ENCODE results near the gene DAW1. TPM values are rescaled to one million over a fixed set of nuclear protein-coding genes. Genes with fewer than 3 reads are reported as not detected.

DAW1 gene
- total and polyA plus RNA-seq, 2 of the 13 experiments (the other 11 are each of a cell fraction or from before 2014, with no cell fraction given) = not detected

- POLR2A ChIA-PET = no interaction called here
- Histone ChIP-seq H3K79me2 (ENCODE audit: insufficient read depth, low read length) (no peaks in the 10 kb centered on the region), H3K9ac (ENCODE audit: insufficient read depth, low read depth, low read length) (no peak overlapping the region), H3K9me3 (ENCODE audit: low read length) (no peaks in the 10 kb centered on the region), H2AFZ (ENCODE audit: low read length) (no peak overlapping the region), H3K4me2 (ENCODE audit: low read depth, low read length) (no peak overlapping the region), H4K20me1 (ENCODE audit: insufficient read depth, low read length) (no peaks in the 10 kb centered on the region), H3K4me3 (replicated peaks in 1 of 3; ENCODE audit: insufficient read depth in 1 of 3, low read depth in 2 of 3, low read length in 3 of 3) (no peak overlapping the region), H3K27me3 (ENCODE audit: control insufficient read depth in 1 of 2, insufficient read depth in 2 of 2, low read length in 2 of 2) (peaks cover 1 to 29% of the 10 kb centered on the region in 2 experiments; a peak in 4 of 5 replicates), H3K36me3 (replicated peaks in 1 of 2; ENCODE audit: control insufficient read depth in 1 of 2, insufficient read depth in 2 of 2, low read length in 2 of 2) (no peaks in the 10 kb centered on the region), H3K4me1 (ENCODE audit: insufficient read depth, low read length) (no peaks in the 10 kb centered on the region), H3K27ac (ENCODE audit: extremely low read length, insufficient read depth, low read length) (no peak overlapping the region)
- ATAC-seq = no peak
- TF ChIP-seq IKZF1 (IDR thresholded peaks at IDR 0.05) = no peak
- CTCF ChIA-PET (ENCODE audit: low intra/inter-chr PET ratio, low total read pairs) = no interaction called here
- intact Hi-C loops (cut with micrococcal nuclease; ENCODE audit: unreplicated experiment) = no loop called here
- no peak for FAIRE-seq
- BruUV-seq (replicated peaks) = no TSS peak
- DNase-seq (ENCODE audit: low spot score) = no peak
- WGBS (ENCODE audit: low lambda C conversion rate) = 52% methylated on average over 4 of the region's 4 CpGs
- in situ Hi-C loops (cut with HindIII; ENCODE audit: extremely low pct_ligation_motif_present, low pct_unique_long_range_greater_than_20kb) = no loop called here
Measured at GRCh38 chr2:227872676-227873075, 1.2 kb downstream of the DAW1 start.

DNA sequence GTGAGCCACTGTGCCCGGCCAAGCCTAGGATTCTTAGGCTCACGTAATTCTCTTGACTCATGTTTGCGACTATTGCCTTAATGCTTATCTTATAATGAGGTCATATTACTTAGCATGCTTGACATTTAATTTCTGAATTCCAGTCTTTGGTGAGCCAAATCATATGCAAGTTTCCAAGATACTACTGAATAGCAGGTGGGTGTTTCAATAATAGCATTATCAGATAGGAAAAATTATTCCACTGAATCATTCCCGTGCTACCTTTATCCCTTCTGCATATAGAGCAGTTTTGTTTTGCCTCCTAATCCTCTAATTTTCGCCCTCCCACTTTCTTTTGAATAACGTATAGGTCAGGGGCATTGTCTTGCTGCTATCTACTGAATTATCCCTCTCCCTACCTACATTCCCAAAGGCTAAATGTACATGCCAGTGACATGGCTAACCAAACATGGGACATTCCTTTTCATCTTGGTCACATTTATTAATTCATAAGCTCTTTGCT, 4.9 kb downstream of the DAW1 start:
- POLR2A ChIA-PET = no interaction called here
- intact Hi-C loops (cut with micrococcal nuclease; ENCODE audit: unreplicated experiment) = no loop called here
- in situ Hi-C loops (cut with HindIII; ENCODE audit: extremely low pct_ligation_motif_present, low pct_unique_long_range_greater_than_20kb) = no loop called here
- TF ChIP-seq, protein P1, sequence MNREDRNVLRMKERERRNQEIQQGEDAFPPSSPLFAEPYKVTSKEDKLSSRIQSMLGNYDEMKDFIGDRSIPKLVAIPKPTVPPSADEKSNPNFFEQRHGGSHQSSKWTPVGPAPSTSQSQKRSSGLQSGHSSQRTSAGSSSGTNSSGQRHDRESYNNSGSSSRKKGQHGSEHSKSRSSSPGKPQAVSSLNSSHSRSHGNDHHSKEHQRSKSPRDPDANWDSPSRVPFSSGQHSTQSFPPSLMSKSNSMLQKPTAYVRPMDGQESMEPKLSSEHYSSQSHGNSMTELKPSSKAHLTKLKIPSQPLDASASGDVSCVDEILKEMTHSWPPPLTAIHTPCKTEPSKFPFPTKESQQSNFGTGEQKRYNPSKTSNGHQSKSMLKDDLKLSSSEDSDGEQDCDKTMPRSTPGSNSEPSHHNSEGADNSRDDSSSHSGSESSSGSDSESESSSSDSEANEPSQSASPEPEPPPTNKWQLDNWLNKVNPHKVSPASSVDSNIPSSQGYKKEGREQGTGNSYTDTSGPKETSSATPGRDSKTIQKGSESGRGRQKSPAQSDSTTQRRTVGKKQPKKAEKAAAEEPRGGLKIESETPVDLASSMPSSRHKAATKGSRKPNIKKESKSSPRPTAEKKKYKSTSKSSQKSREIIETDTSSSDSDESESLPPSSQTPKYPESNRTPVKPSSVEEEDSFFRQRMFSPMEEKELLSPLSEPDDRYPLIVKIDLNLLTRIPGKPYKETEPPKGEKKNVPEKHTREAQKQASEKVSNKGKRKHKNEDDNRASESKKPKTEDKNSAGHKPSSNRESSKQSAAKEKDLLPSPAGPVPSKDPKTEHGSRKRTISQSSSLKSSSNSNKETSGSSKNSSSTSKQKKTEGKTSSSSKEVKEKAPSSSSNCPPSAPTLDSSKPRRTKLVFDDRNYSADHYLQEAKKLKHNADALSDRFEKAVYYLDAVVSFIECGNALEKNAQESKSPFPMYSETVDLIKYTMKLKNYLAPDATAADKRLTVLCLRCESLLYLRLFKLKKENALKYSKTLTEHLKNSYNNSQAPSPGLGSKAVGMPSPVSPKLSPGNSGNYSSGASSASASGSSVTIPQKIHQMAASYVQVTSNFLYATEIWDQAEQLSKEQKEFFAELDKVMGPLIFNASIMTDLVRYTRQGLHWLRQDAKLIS (CRISPR knock-in tag; IDR thresholded peaks at IDR 0.05) = no peak
- TF ChIP-seq, protein P2, sequence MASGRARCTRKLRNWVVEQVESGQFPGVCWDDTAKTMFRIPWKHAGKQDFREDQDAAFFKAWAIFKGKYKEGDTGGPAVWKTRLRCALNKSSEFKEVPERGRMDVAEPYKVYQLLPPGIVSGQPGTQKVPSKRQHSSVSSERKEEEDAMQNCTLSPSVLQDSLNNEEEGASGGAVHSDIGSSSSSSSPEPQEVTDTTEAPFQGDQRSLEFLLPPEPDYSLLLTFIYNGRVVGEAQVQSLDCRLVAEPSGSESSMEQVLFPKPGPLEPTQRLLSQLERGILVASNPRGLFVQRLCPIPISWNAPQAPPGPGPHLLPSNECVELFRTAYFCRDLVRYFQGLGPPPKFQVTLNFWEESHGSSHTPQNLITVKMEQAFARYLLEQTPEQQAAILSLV (CRISPR knock-in tag; IDR thresholded peaks at IDR 0.05; ENCODE audit: borderline replicate concordance) = no peak
- TF ChIP-seq, protein P3, sequence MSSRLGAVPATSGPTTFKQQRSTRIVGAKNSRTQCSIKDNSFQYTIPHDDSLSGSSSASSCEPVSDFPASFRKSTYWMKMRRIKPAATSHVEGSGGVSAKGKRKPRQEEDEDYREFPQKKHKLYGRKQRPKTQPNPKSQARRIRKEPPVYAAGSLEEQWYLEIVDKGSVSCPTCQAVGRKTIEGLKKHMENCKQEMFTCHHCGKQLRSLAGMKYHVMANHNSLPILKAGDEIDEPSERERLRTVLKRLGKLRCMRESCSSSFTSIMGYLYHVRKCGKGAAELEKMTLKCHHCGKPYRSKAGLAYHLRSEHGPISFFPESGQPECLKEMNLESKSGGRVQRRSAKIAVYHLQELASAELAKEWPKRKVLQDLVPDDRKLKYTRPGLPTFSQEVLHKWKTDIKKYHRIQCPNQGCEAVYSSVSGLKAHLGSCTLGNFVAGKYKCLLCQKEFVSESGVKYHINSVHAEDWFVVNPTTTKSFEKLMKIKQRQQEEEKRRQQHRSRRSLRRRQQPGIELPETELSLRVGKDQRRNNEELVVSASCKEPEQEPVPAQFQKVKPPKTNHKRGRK (CRISPR knock-in tag; IDR thresholded peaks at IDR 0.05) = no peak
- no peak for TF ChIP-seq CBFB (CRISPR knock-in tag; IDR thresholded peaks at IDR 0.05)
- no peak for TF ChIP-seq HOXA9 (CRISPR knock-in tag; IDR thresholded peaks at IDR 0.05; ENCODE audit: borderline replicate concordance)
- TF ChIP-seq ZNF891 (CRISPR knock-in tag; IDR thresholded peaks at IDR 0.05) = no peak
- no peak for TF ChIP-seq ZNF124 (CRISPR knock-in tag; IDR thresholded peaks at IDR 0.05)
- no peak for TF ChIP-seq ZNF562 (CRISPR knock-in tag; IDR thresholded peaks at IDR 0.05; ENCODE audit: borderline replicate concordance)
- TF ChIP-seq ZNF33A (CRISPR knock-in tag; IDR thresholded peaks at IDR 0.05; ENCODE audit: borderline replicate concordance) = no peak
- no peak for TF ChIP-seq RBM39 (IDR thresholded peaks at IDR 0.05; ENCODE audit: low read depth, low read length, poor library complexity, severe bottlenecking)

More for the DNA sequence above, 4.9 kb downstream of the DAW1 start:
- Histone ChIP-seq H3K9ac (ENCODE audit: insufficient read depth, low read depth, low read length) (no peak overlapping the region), H3K36me3 (replicated peaks in 1 of 2; ENCODE audit: control insufficient read depth in 1 of 2, insufficient read depth in 2 of 2, low read length in 2 of 2) (no peaks in the 10 kb centered on the region), H3K4me1 (ENCODE audit: insufficient read depth, low read length) (no peaks in the 10 kb centered on the region), H4K20me1 (ENCODE audit: insufficient read depth, low read length) (no peaks in the 10 kb centered on the region), H3K27ac (ENCODE audit: extremely low read length, insufficient read depth, low read length) (no peak overlapping the region), H2AFZ (ENCODE audit: low read length) (no peak overlapping the region), H3K4me2 (ENCODE audit: low read depth, low read length) (no peak overlapping the region), H3K9me3 (ENCODE audit: low read length) (no peaks in the 10 kb centered on the region), H3K79me2 (ENCODE audit: insufficient read depth, low read length) (no peaks in the 10 kb centered on the region), H3K4me3 (replicated peaks in 1 of 3; ENCODE audit: insufficient read depth in 1 of 3, low read depth in 2 of 3, low read length in 3 of 3) (no peak overlapping the region), H3K27me3 (ENCODE audit: control insufficient read depth in 1 of 2, insufficient read depth in 2 of 2, low read length in 2 of 2) (peaks cover 0 to 12% of the 10 kb centered on the region in 2 experiments; a peak in 4 of 5 replicates)
- no peak for DNase-seq (ENCODE audit: low spot score)
- CTCF ChIA-PET (ENCODE audit: low intra/inter-chr PET ratio, low total read pairs) = no interaction called here
- FAIRE-seq = no peak
- no peak for ATAC-seq
- no TSS peak for BruUV-seq (replicated peaks)
- 44% methylated on average over 6 of the region's 6 CpGs for WGBS (ENCODE audit: low lambda C conversion rate)

Data from HepG2 (cell line).